ENCODE measurements around the gene ADAMTS7.
"Not testable (repeated sequence)": the region's sequence is repeated elsewhere in the genome, so short reads cannot be mapped to it uniquely, and the experiment has no call there.

Gene ADAMTS7

GRCh38 chr15:78726870-78727551 is 84.3 kb downstream of the ADAMTS7 start:
- no peak for DNase-seq (ENCODE audit: low spot score)

GRCh38 chr15:78719819-78720450 is 91.3 kb downstream of the ADAMTS7 start:
- DNase-seq (ENCODE audit: low spot score): not testable (repeated sequence)

- DNase-seq (ENCODE audit: low spot score): no peak
These were observed 92.4 kb downstream of the ADAMTS7 start for GRCh38 chr15:78718837-78719236.

GRCh38 chr15:78717956-78718656 is 93.2 kb downstream of the ADAMTS7 start:
- DNase-seq (ENCODE audit: low spot score): no peak

GRCh38 chr15:78716651-78717050 is 94.6 kb downstream of the ADAMTS7 start:
- DNase-seq (ENCODE audit: low spot score): no peak

- DNase-seq (ENCODE audit: low spot score): no peak
These were observed 95.3 kb downstream of the ADAMTS7 start for GRCh38 chr15:78715930-78716329.

GRCh38 chr15:78715434-78715833 is 95.8 kb downstream of the ADAMTS7 start:
- no peak for DNase-seq (ENCODE audit: low spot score)

GRCh38 chr15:78714890-78715289 is 96.4 kb downstream of the ADAMTS7 start:
- no peak for DNase-seq (ENCODE audit: low spot score)

- DNase-seq (ENCODE audit: low spot score): no peak
These were observed 98.3 kb downstream of the ADAMTS7 start for GRCh38 chr15:78712797-78713515.

- no peak for DNase-seq (ENCODE audit: low spot score)
These were observed 99.6 kb downstream of the ADAMTS7 start for GRCh38 chr15:78711638-78712037.

GRCh38 chr15:78709263-78709882 is 101.9 kb downstream of the ADAMTS7 start:
- DNase-seq (ENCODE audit: low spot score): peak; percentile 50

Data from CD4-positive, alpha-beta T cell treated with Interleukin-15 for 4 hours (primary cell).